Esophagus muscularis mucosa (tissue), 4 donors: ENCODE data around the gene DPYSL3. TPM values are rescaled to one million over a fixed set of nuclear protein-coding genes. Genes with fewer than 3 reads are reported as not detected.

Experiments
- DNase-seq: peaks from one replicate; pipeline ENCODE4 v3.0.0-alpha.2; 2017; ENCODE audit errors: extremely low spot score
- H3K27ac ChIP-seq, 4 donors: fragments of 200-600 bp; sonication (generic); replicated peaks in 1 of 4; 1 replicate in 3 of 4; 2 replicates in 1 of 4; pipeline ENCODE4 v1.5.1; 2016 to 2019; ENCODE audit warnings: mild to moderate bottlenecking in 1 of 4
- H3K27me3 ChIP-seq, 4 donors: fragments of 200-600 bp; sonication (generic); one replicate each; pipeline versions ENCODE4 v1.5.1 to v1.6.0; 2016 to 2019
- H3K36me3 ChIP-seq, 4 donors: fragments of 200-600 bp; sonication (generic); one replicate each; pipeline ENCODE4 v1.5.1; 2016 to 2019
- H3K4me1 ChIP-seq, 4 donors: fragments of 200-600 bp; sonication (generic); one replicate each; pipeline ENCODE4 v1.5.1; 2016 to 2019
- H3K4me3 ChIP-seq, 4 donors: fragments of 200-600 bp; sonication (generic); 1 replicate in 2 of 4; 2 replicates in 2 of 4; pipeline ENCODE4 v1.5.1; 2016 to 2019; ENCODE audit warnings: mild to moderate bottlenecking in 4 of 4, moderate library complexity in 1 of 4
- H3K9me3 ChIP-seq, 4 donors: fragments of 200-600 bp; sonication (generic); 1 replicate in 3 of 4; 2 replicates in 1 of 4; pipeline ENCODE4 v1.5.1; 2016 to 2019
- CTCF ChIP-seq, 3 experiments: fragments of 200-600 bp in 2 of 3; fragments of 450-650 bp in 1 of 3; sonication (generic) in 2 of 3; IDR thresholded peaks; one replicate each; pipeline ENCODE4 v1.5.1; 2017 to 2019; ENCODE audit warnings: antibody characterized with exemption in 3 of 3, mild to moderate bottlenecking in 2 of 3, moderate library complexity in 1 of 3
- EP300 ChIP-seq: sonication (generic); formaldehyde crosslinking; IDR thresholded peaks from one replicate; pipeline ENCODE4 v1.6.1; 2017; ENCODE audit warnings: antibody characterized with exemption
- POLR2A ChIP-seq: fragments of 450-650 bp; IDR thresholded peaks from one replicate; pipeline ENCODE4 v1.6.1; 2017; ENCODE audit warnings: antibody characterized with exemption, moderate library complexity, mild to moderate bottlenecking, low read depth
- POLR2AphosphoS5 ChIP-seq, 2 donors: sonication (generic); formaldehyde crosslinking; IDR thresholded peaks; one replicate each; pipeline ENCODE4 v1.6.1; 2017; ENCODE audit warnings: antibody characterized with exemption in 2 of 2
- WGBS: methylation state at CpG from one replicate; pipeline ENCODE4 v1.1.5; 2018; 5-methylcytosine and 5-hydroxymethylcytosine counted together
- intact Hi-C: fragments of 100-400 bp; cut with DNase I; formaldehyde crosslinking; loops from one replicate; pipeline ENCODE4 v1.15.1; 2023
- total RNA-seq, 4 donors: library from RNA; depleted of rRNA; stranded (reverse); fragments of >200 nt; gene quantifications; one replicate each; pipeline versions ENCODE4 v1.1.0 to v1.2.1, GENCODE V29; 2016

DPYSL3 gene
- total RNA-seq, 4 donors from 2014 or later = 295 to 449 (median 378) TPM

GRCh38 chr5:147538236-147538635 lies 28.4 kb upstream of the DPYSL3 start:
- Histone ChIP-seq H3K27ac (no peak overlapping the region), H3K4me1 (peaks cover 4 to 28% (median 20%) of the 10 kb centered on the region in 4 donors), H3K9me3 (no peaks in the 10 kb centered on the region), H3K4me3 (no peak overlapping the region), H3K36me3 (no peaks in the 10 kb centered on the region), H3K27me3 (no peaks in the 10 kb centered on the region)
- no peak for DNase-seq
- TF ChIP-seq EP300 = no peak
- TF ChIP-seq CTCF (IDR thresholded peaks at IDR 0.05) = no peak
- no peak for TF ChIP-seq POLR2AphosphoS5 (IDR thresholded peaks at IDR 0.05)
- TF ChIP-seq POLR2A = no peak
- WGBS = 100% methylated on average over 1 of the region's 1 CpG
- intact Hi-C loops = no loop called here

GRCh38 chr5:147534172-147534951 lies 24.5 kb upstream of the DPYSL3 start:
- TF ChIP-seq POLR2A (no peak), CTCF (IDR thresholded peaks at IDR 0.05) (no peak)
- no peak for DNase-seq
- intact Hi-C loops = no loop called here
- WGBS = 75% methylated on average over 3 of the region's 3 CpGs
- peaks cover 4 to 54% (median 33%) of the 10 kb centered on the region in 4 donors for H3K4me1 ChIP-seq
- H3K27me3 ChIP-seq = no peaks in the 10 kb centered on the region
- no peak overlapping the region for H3K4me3 ChIP-seq
- peak overlapping the region in 1 of 4 donors; percentile 22 for H3K27ac ChIP-seq
- no peaks in the 10 kb centered on the region for H3K36me3 ChIP-seq
- H3K9me3 ChIP-seq = no peaks in the 10 kb centered on the region

- DNase-seq = no peak
- no peak overlapping the region for H3K4me3 ChIP-seq
- peaks cover 4 to 46% (median 30%) of the 10 kb centered on the region in 4 donors for H3K4me1 ChIP-seq
- no peaks in the 10 kb centered on the region for H3K9me3 ChIP-seq
- H3K36me3 ChIP-seq = no peaks in the 10 kb centered on the region
- WGBS = 33% methylated on average over 1 of the region's 1 CpG
- intact Hi-C loops = no loop called here
- no peaks in the 10 kb centered on the region for H3K27me3 ChIP-seq
- TF ChIP-seq POLR2AphosphoS5 (IDR thresholded peaks at IDR 0.05) (peak; percentile 7 to 58), POLR2A (no peak)
- H3K27ac ChIP-seq = peak overlapping the region; percentile 41 to 67 (median 54)
These were observed 22.3 kb upstream of the DPYSL3 start for GRCh38 chr5:147532156-147532555.

- Histone ChIP-seq H3K36me3 (no peaks in the 10 kb centered on the region), H3K27ac (peak overlapping the region; percentile 41 to 67 (median 54)), H3K4me1 (peaks cover 3 to 37% (median 19%) of the 10 kb centered on the region in 4 donors), H3K4me3 (no peak overlapping the region), H3K27me3 (no peaks in the 10 kb centered on the region), H3K9me3 (no peaks in the 10 kb centered on the region)
- intact Hi-C loops = no loop called here
- WGBS = 83% methylated on average over 7 of the region's 7 CpGs
- no peak for DNase-seq
- TF ChIP-seq POLR2AphosphoS5 (IDR thresholded peaks at IDR 0.05) (peak in 1 of 2 donors; percentile 33), POLR2A (no peak)
These were observed 20.9 kb upstream of the DPYSL3 start for GRCh38 chr5:147530530-147531389.

GRCh38 chr5:147523069-147523468 lies 13.2 kb upstream of the DPYSL3 start:
- Histone ChIP-seq H3K4me3 (no peak overlapping the region), H3K4me1 (no peaks in the 10 kb centered on the region), H3K27me3 (no peaks in the 10 kb centered on the region), H3K27ac (no peak overlapping the region), H3K9me3 (no peaks in the 10 kb centered on the region), H3K36me3 (no peaks in the 10 kb centered on the region)
- 81% methylated on average over 4 of the region's 4 CpGs for whole genome bisulfite sequencing
- intact Hi-C loops = no loop called here
- TF ChIP-seq CTCF (IDR thresholded peaks at IDR 0.05) (no peak), POLR2A (no peak), POLR2AphosphoS5 (IDR thresholded peaks at IDR 0.05) (no peak), EP300 (no peak)
- DNase-seq = no peak
